MM.1S (cell line): Measurements from ENCODE around the gene DHDH.

Source experiments
- CTCF ChIP-seq: fragments of 300-600 bp; sonication (generic); IDR thresholded peaks from 2 replicates; pipeline ENCODE4 v1.5.1; 2016; ENCODE audit warnings: antibody characterized with exemption, low read length, mixed read lengths
- EZH2 ChIP-seq: fragments of 300-600 bp; sonication (generic); optimal IDR thresholded peaks from 2 replicates; pipeline ENCODE3; 2017; ENCODE audit warnings: low read depth, mild to moderate bottlenecking, antibody characterized with exemption, low read length, mixed read lengths
- EZH2phosphoT487 ChIP-seq: fragments of 300-600 bp; sonication (generic); IDR thresholded peaks from 2 replicates; pipeline ENCODE4 v1.6.1; 2018; ENCODE audit warnings: antibody characterized with exemption, low read length

GRCh38 chr19:48921721-48922500 is 11.6 kb upstream of the DHDH start:
- no peak for TF ChIP-seq EZH2phosphoT487
- no peak for TF ChIP-seq CTCF
- no peak for TF ChIP-seq EZH2
